HG03097 (cell line): ENCODE measurements around the gene LIPF.
"Not testable (repeated sequence)": the region's sequence is repeated elsewhere in the genome, so short reads cannot be mapped to it uniquely, and the experiment has no call there.

ENCODE experiments used
- ATAC-seq: cut with Tn5 transposase; IDR thresholded peaks from one replicate; pipeline ENCODE4 v1.9.1; 2021; ENCODE audit not compliant: unreplicated experiment, low FRiP score

LIPF gene

DNA sequence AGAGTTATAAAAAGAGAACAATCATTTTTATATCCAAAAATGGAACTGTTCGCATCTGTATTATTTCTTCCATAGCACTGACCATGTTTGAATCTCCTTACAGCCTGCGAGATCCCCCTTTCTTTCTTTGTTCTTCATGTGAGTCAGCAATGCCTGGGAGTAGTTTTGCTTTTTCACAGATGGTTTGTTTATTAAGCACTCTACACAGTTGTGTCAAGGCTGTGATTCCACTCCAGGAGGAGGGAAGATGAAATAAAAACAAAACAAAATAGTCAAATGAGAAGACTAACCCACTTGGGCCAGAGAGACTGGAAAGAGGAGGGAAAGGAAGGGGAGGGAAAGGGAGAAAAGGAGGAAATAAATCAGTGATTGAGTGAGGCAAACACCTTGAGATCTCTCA is 7.8 kb downstream of the LIPF start:
- no peak for ATAC-seq

DNA sequence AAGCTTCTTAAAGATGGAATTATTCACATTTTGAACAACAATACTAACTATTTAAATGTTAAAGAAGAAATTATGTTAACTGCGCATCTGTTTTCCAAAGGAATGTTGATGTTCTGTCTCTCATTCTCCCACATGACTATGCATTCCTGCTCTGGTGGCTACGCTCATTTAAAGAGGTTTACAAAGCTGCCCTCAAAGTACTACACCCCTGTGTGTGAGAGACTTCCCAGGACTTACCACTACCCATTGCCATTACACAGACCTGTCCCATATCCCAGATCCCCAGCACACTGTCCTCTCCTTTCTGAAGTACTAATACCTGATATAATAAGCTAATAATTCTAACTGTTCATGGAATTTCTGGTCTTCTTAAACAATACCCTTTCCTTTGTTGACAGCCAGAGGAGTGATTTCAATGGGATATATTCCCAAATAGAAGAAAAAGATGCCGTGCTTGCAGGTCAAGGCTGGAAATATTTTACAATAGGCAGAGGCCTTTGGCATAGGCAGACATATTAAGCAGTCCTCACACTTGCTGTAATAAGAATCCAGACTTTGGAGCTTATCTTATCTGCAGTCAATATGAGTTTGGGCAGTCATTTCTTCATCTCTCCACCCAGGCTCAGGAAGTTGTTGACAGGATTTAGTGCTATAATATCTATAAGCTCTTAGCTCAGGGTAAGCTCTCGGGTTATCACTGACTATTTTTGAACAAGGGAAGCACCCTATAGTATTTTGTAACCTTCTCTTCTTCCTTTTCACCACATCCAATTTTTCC is 12.2 kb downstream of the LIPF start:
- ATAC-seq, result no peak

DNA sequence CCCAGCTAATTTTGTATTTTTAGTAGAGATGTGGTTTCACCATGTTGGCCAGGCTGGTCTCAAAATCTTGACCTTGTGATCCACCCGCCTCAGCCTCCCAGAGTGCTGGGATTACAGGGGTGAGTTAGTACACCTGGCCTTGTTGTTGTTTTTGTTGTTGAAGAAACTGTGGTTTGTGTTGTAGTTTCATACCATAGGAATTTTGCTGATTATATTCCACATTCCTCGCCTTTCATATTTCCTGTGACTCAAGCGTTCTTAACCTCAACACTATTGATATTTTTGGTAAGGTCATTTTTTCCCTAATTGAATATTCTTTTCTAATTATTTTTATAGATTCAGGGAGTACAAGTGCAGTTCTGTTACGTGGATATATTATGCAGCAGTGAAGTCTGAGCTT is 16.7 kb downstream of the LIPF start:
- ATAC-seq, result no peak

DNA sequence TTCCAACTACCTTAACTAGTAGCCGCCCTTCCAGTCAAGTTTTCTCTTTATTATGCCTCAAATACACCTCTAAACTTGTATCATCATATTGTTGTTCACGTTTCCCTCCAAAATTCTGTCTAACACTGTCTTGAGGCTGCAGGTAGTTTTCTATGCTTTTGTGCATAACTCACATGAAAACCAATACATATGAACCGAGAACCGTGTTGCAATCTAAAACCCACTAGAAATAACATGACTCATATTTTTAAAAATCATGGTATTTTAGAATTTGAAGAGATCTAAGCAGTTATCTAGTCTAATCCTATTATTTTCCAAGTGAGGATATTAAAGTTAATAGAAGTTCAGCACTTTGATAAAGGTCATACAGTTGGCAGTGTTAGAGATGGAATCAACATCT is 18.2 kb downstream of the LIPF start:
- no peak for ATAC-seq

DNA sequence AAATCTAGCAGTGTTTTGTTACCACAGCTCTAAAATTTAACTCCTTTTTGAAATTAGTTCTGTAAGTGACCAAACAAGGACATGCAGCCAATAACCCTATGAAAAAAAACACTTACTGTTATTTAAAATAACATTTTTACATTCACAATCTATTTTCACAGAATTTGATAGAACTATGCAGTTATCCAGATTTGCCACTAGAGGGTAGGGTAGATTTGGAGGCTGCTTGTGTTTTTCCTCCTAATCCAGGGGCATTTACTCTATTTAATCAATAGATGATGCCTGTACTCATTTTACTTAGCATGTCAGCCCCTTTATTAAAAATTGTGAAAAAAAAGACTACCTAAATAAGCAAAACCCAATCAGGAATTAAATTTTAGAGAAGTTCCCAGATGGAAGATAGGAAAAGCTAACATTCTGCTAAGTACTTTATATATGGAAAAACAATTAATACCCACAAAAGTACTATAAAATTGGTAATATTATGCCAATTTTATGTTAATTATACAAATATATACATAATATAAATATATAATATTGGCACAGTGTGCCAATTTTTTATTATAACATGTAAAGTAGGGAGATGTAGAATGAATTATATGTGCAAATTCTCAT is 23.7 kb downstream of the LIPF start:
- no peak for ATAC-seq

DNA sequence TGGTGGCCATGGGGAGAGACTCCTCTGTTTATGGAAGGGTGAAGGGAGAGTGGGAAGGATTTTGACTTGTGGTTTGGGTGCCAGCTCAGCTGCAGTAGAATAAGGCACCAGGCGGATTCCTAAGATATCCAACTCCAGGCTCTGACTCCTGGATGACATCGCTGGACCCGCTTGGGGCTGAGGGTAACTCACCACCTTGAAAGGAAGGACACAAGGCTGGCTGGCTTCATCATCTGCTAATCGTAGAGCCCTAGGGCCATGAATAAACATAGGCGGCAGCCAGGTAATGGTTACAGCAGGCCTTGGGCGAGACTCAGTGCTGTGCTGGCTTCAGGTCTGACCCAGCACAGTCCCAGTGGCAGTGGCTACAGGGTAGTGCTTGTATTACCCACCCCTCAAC is 25.1 kb downstream of the LIPF start:
- ATAC-seq, result no peak

DNA sequence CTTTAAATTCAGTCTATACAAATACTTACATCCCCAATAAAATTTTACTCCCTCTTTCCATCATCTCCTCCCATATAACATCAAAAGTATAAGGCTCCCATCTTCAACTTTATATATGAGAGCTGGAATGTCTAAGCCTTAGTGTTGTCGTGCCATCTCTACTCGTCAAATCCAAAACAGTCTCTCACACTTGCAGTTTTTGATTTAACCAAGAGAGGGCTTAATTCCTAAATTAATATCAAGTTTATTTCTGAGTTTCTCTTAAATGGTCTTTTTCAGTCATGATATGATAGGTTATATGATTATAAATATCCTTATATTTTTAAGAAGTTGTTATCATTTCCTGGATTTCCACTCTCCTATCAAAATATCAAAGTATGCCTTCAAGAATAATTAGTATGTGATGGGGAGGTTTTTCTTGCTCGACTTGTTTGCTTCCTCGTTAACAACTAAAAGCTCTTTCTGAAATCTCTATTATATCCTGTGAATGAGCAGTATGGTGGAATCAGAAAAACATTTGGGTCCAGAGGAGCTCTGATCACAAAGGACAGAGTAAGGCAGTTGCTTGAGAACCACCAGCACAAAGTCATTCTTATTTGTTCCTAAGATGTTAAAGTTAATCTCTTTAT is 29.3 kb downstream of the LIPF start:
- no peak for ATAC-seq

DNA sequence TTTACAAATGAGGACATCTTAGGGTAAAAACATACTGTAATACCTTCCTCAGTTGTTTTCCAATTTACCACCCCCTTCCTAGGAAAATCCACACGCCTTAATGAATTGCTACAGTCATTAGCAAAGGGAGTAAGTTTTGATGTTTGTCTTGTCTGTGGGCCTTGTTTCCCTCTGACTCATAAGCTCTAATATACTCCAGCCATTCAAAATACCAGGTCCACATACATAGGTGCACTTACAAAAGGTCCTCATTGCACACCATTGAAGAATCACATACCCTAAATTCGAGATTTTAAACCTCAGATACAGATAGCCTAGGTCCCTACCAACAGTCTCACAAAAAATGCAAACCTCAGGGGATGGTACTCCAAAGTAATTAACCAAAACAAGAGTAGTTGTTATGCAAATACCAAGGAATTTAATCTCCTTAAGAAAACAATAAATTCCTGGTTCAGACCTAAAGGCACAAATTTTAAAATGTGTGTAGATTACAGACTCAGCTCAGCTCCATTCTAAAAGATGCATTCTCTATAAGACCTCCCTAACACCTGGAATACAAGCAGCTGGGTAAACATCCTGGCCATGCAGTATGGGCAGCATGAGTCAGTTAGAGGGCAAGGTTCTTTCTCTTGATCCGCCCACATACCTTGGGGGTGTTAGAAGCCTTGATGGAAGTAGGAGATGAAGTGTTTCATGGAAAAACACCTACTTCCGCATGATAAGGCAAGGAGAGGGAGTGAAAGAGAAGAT is 38.8 kb downstream of the LIPF start:
- no peak for ATAC-seq

DNA sequence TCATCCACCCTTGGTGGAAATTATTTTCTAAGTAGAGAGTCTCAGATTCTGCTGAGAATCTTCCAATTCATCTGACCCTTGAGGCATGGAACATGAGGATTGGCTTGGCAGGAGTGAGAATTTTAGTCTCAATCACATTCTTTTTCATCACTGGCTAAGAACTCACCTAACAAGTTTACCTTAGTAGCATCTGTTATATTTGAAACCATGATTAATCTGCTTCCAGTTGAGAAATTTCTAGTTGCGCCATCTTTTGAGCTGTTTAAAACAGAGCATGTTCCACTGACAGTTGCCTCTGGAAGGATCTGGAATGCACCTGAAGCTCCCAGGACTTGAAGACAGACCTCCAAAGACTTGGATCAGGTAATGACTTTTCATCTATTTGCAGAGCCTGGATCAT is 41.7 kb downstream of the LIPF start, which contains the start of gene LIPK:
Gene LIPK (plus strand): TSS at position 292 of the 400 bp plus-strand sequence. CDS start 18,295 bp downstream, outside the sequence.
- no peak for ATAC-seq

DNA sequence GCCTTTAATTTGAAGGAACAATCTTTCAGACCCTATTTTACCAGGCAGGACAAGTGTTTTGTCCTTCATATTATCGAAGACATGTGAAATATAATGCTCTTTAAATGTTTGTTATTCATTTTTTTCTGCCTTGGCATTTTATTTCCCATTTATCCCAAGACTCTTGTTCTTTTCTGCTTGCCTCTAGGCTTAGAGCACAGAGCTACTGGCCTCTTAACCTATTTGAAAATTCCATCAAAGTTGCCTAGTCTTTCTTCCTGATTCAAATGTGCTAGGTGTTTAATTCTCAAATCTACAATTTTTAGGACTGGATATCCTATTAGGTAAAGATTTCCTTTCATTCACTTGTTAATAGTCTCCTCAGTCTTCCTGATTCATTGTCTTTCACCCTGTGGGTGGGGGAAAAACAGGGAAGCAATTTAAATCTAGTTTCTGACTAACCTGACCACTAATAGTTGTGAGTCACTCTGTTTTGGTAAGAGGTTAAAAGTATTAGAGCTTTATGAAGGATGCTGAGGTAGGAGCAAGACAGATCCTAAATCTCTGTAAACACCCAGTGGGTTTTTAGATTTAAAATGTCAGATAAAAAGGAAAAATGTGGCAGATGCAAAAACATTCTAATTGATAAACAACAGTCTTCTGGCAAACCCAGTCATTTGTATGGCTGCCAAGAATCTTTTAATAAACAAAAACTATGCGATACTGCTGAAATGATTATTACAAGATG is 43.4 kb downstream of the LIPF start:
- ATAC-seq, result no peak

DNA sequence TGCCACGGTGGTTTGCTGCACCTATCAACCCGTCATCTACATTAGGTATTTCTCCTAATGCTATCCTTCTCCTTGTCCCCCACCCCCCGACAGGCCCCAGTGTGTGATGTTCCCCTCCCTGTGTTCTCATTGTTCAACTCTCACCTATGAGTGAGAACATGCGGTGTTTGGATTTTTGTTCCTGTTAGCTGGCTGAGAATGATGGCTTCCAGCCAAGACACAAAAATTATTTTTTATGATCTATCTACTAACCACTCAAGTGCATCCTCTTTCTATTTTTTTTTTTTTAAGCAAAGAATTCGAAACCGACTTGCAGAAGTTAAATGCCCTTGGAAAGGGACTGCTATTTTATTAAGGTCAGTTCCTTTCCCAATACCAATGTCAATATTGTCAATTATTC is 45.1 kb downstream of the LIPF start:
- ATAC-seq, result not testable (repeated sequence)

DNA sequence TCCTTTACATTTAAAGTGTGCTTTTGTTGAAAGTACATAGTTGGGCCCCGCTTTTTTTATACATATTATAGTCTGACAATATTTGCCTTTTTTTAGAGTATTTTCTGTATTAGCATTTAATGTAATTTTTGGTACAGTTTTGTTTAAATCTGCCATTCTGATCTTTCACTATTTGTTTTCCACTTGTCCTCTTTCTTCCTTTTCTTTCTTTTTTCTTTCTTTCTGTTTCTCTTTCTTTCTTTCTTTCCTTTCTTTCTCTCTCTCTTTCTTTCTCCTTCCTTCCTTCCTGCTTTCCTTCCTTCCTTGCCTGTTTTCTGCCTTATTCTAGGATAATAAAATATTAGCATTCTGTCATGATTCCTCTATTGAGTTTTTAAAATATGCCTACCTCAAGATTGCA is 51.3 kb downstream of the LIPF start:
- no peak for ATAC-seq

DNA sequence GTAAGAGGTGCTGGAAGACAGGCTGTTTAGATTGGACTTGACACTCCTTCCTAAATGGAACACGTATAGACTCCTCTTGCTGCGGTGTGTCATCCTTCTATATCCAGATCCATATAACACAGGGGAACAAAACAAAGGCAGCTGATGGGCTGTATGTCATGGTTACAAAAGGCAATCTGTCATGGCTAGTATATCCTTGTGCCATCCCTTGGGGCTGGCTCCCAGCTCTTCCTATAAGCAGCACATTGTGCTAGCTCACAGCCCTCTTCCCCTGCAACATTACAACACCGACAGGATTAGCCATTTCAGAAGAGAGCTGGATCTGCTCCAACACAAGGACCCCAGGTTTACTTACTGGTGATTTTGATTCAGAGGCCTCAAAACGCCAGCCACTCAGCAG is 57.1 kb downstream of the LIPF start:
- no peak for ATAC-seq

DNA sequence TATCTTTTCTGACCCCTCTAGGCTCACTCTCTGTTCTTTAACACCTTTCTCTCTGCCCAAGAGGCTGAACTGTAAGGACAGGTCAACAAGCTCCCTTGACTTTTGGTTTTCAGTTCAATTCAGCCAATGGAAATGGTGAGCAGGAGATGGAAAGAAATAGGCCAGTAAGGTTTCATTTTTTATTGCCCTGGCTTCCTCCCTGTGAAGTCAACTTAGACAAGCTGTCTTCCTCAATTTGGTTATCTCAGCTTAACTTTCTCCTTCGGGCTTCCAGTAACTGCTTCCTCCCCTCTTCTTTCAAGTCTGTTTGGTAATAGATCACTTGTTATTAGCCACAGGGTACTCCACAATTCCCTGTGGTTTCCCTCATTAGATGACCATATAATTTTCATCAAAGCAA is 61.6 kb downstream of the LIPF start:
- no peak for ATAC-seq

DNA sequence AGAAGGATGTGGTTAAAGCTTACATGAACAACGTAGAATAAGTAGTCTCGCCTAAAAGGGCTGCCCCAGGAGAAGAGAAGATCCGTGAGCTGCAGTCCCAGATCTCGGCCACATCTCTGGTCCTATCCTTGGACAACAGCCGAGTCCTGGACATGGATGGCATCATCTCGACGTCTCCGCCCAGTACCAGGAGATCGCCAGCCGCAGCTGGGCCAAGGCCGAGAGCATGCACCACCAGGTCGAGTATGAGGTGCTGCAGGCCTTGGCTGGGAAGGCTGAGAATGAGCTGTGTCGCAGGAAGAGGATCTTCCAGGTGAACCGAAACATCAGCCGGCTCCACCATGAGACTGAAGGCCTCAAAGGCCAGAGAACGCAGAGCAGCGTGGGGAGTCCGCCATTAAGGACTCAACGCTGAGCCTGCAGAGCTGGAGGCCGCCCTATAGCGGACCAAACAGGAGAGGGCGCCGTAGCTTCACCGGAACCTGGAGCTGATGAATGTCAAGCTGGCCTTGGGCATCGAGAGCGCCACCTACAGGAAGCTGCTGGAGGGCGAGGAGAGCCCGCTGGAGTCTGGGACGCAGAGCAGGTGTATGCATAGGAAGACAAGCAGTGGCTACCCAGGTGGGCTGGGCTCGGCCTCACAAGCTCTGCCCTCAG is 64.0 kb downstream of the LIPF start:
- no peak for ATAC-seq
